ENCODE results near the gene COQ7.

Gene COQ7

GRCh38 chr16:19068237-19068815 lies 912 bp downstream of the COQ7 start:
- Histone ChIP-seq H3K4me2 (ENCODE audit: low read length) (peak overlapping the region; percentile 83), H3K4me3 (ENCODE audit: low read length) (peak overlapping the region; percentile 83), H3K9ac (ENCODE audit: low read depth, low read length) (peak overlapping the region; percentile 98), H3K36me3 (ENCODE audit: insufficient read depth, low read length) (peaks cover 1% of the 10 kb centered on the region), H3K27me3 (ENCODE audit: control insufficient read depth, insufficient read depth, low read length) (no peaks in the 10 kb centered on the region), H3K4me1 (ENCODE audit: control insufficient read depth, insufficient read depth, low read length) (peaks cover 8% of the 10 kb centered on the region), H3K9me3 (replicated peaks; ENCODE audit: low read length) (no peaks in the 10 kb centered on the region)

- peaks cover 14% of the 10 kb centered on the region for H3K36me3 ChIP-seq (ENCODE audit: insufficient read depth, low read length)
Measured at GRCh38 chr16:19071811-19072777, 4.7 kb downstream of the COQ7 start.

DNA sequence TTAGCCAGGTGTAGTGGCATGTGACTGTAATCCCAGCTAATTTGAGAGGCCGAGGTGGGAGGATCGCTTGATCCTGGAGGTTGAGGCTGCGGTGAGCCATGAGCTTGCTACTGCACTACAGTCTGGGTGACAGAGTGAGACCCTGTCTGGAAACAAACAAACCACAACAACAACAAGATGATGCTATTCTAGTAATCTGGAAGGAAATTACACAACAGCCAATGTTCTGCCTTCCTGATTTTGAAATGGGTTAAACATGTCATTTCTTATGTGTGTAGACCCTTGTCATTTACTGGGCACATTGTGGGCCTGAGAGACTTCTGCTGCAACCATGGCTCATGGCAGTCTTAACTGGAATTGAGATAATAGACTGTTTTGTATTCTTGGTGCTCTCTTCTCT lies 5.9 kb downstream of the COQ7 start:
- H3K36me3 ChIP-seq (ENCODE audit: insufficient read depth, low read length) = peaks cover 17% of the 10 kb centered on the region
- H3K9ac ChIP-seq (ENCODE audit: low read depth, low read length) = no peak overlapping the region
- no peaks in the 10 kb centered on the region for H3K27me3 ChIP-seq (ENCODE audit: control insufficient read depth, insufficient read depth, low read length)
- H3K9me3 ChIP-seq (replicated peaks; ENCODE audit: low read length) = no peaks in the 10 kb centered on the region
- no peak overlapping the region for H3K4me3 ChIP-seq (ENCODE audit: low read length)
- no peak overlapping the region for H3K4me2 ChIP-seq (ENCODE audit: low read length)
- peaks cover 8% of the 10 kb centered on the region for H3K4me1 ChIP-seq (ENCODE audit: control insufficient read depth, insufficient read depth, low read length)

More at GRCh38 chr16:19071811-19072777, 4.7 kb downstream of the COQ7 start:
- H3K4me2 ChIP-seq (ENCODE audit: low read length) = no peak overlapping the region
- H3K27me3 ChIP-seq (ENCODE audit: control insufficient read depth, insufficient read depth, low read length) = no peaks in the 10 kb centered on the region
- H3K9me3 ChIP-seq (replicated peaks; ENCODE audit: low read length) = no peaks in the 10 kb centered on the region
- H3K4me1 ChIP-seq (ENCODE audit: control insufficient read depth, insufficient read depth, low read length) = peaks cover 8% of the 10 kb centered on the region
- no peak overlapping the region for H3K9ac ChIP-seq (ENCODE audit: low read depth, low read length)
- H3K4me3 ChIP-seq (ENCODE audit: low read length) = no peak overlapping the region

GRCh38 chr16:19073863-19074262 lies 6.4 kb downstream of the COQ7 start:
- Histone ChIP-seq H3K4me2 (ENCODE audit: low read length) (no peak overlapping the region), H3K9ac (ENCODE audit: low read depth, low read length) (no peak overlapping the region), H3K4me3 (ENCODE audit: low read length) (no peak overlapping the region), H3K4me1 (ENCODE audit: control insufficient read depth, insufficient read depth, low read length) (peaks cover 3% of the 10 kb centered on the region), H3K27me3 (ENCODE audit: control insufficient read depth, insufficient read depth, low read length) (no peaks in the 10 kb centered on the region), H3K36me3 (ENCODE audit: insufficient read depth, low read length) (peaks cover 21% of the 10 kb centered on the region), H3K9me3 (replicated peaks; ENCODE audit: low read length) (no peaks in the 10 kb centered on the region)

DNA sequence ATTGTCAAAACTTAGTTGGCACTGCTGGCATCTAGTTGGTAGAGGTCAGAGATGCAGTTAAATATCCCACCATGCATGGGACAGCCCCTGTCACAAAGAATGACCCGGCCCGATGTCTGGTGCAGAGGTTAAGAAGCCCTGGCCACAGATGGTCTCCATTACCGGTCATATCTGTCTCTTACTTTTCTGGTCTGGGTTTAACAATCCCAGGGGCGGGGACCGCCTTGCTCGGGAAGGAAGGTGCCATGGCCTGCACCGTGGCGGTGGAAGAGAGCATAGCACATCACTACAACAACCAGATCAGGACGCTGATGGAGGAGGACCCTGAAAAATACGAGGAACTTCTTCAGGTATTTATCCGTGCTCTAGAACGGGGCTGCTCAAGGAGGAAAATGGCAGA lies 8.1 kb downstream of the COQ7 start:
- peaks cover 21% of the 10 kb centered on the region for H3K36me3 ChIP-seq (ENCODE audit: insufficient read depth, low read length)
- no peak overlapping the region for H3K4me3 ChIP-seq (ENCODE audit: low read length)
- no peak overlapping the region for H3K9ac ChIP-seq (ENCODE audit: low read depth, low read length)
- no peaks in the 10 kb centered on the region for H3K9me3 ChIP-seq (replicated peaks; ENCODE audit: low read length)
- no peak overlapping the region for H3K4me2 ChIP-seq (ENCODE audit: low read length)
- no peaks in the 10 kb centered on the region for H3K27me3 ChIP-seq (ENCODE audit: control insufficient read depth, insufficient read depth, low read length)
- H3K4me1 ChIP-seq (ENCODE audit: control insufficient read depth, insufficient read depth, low read length) = no peaks in the 10 kb centered on the region

DNA sequence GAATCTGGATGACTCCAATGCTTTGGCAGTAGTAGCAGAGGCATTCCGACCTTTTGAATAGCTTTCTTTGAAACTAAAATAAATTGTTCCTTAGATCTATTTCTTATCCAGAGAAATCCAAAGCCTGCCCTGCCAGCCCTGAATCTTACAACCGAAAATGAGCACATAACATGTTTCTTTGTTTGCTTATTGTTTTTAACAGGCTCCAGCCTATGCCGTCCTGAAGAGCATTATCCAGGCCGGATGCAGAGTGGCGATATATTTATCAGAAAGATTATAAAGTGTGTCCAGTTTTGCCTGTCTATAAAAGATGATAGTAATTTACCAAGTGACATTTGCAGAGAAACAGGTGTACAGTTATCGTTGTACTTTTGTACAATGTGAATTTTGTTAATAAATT lies 10.5 kb downstream of the COQ7 start:
- H3K4me1 ChIP-seq (ENCODE audit: control insufficient read depth, insufficient read depth, low read length) = no peaks in the 10 kb centered on the region
- no peak overlapping the region for H3K4me2 ChIP-seq (ENCODE audit: low read length)
- no peak overlapping the region for H3K9ac ChIP-seq (ENCODE audit: low read depth, low read length)
- H3K36me3 ChIP-seq (ENCODE audit: insufficient read depth, low read length) = peaks cover 21% of the 10 kb centered on the region
- H3K27me3 ChIP-seq (ENCODE audit: control insufficient read depth, insufficient read depth, low read length) = no peaks in the 10 kb centered on the region
- H3K4me3 ChIP-seq (ENCODE audit: low read length) = no peak overlapping the region
- no peaks in the 10 kb centered on the region for H3K9me3 ChIP-seq (replicated peaks; ENCODE audit: low read length)

DNA sequence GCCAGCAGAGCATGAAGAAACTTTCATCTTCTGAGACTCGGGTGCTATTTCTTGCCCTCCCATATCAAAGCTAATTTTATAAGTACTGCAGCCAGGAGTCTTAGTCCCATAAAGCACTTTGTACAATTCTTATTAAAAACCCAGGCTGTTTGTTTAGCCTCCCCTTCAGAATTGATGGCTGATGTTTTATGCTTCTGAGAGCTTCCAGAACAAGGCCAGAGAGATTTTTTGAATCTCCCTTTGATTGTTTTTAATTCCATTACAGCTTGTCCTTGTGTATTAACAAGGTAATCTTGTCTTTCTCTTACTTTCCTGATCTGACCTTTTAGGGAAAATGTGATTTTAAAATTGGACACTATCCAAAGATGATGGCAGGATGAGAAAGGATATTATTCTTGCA lies 16.3 kb downstream of the COQ7 start:
- Histone ChIP-seq H3K27me3 (ENCODE audit: control insufficient read depth, insufficient read depth, low read length) (no peaks in the 10 kb centered on the region), H3K4me3 (ENCODE audit: low read length) (no peak overlapping the region), H3K4me1 (ENCODE audit: control insufficient read depth, insufficient read depth, low read length) (peaks cover 10% of the 10 kb centered on the region), H3K36me3 (ENCODE audit: insufficient read depth, low read length) (peaks cover 3% of the 10 kb centered on the region), H3K9ac (ENCODE audit: low read depth, low read length) (no peak overlapping the region), H3K9me3 (replicated peaks; ENCODE audit: low read length) (no peaks in the 10 kb centered on the region), H3K4me2 (ENCODE audit: low read length) (no peak overlapping the region)

- H3K4me2 ChIP-seq (ENCODE audit: low read length) = no peak overlapping the region
- H3K9me3 ChIP-seq (replicated peaks; ENCODE audit: low read length) = no peaks in the 10 kb centered on the region
- no peaks in the 10 kb centered on the region for H3K27me3 ChIP-seq (ENCODE audit: control insufficient read depth, insufficient read depth, low read length)
- H3K9ac ChIP-seq (ENCODE audit: low read depth, low read length) = no peak overlapping the region
- H3K4me1 ChIP-seq (ENCODE audit: control insufficient read depth, insufficient read depth, low read length) = peaks cover 10% of the 10 kb centered on the region
- no peak overlapping the region for H3K4me3 ChIP-seq (ENCODE audit: low read length)
- H3K36me3 ChIP-seq (ENCODE audit: insufficient read depth, low read length) = no peaks in the 10 kb centered on the region
Measured at GRCh38 chr16:19084139-19084538, 16.7 kb downstream of the COQ7 start.

GRCh38 chr16:19084879-19085278 lies 17.5 kb downstream of the COQ7 start:
- H3K4me3 ChIP-seq (ENCODE audit: low read length) = no peak overlapping the region
- H3K9ac ChIP-seq (ENCODE audit: low read depth, low read length) = no peak overlapping the region
- H3K4me2 ChIP-seq (ENCODE audit: low read length) = no peak overlapping the region
- no peaks in the 10 kb centered on the region for H3K36me3 ChIP-seq (ENCODE audit: insufficient read depth, low read length)
- H3K4me1 ChIP-seq (ENCODE audit: control insufficient read depth, insufficient read depth, low read length) = peaks cover 10% of the 10 kb centered on the region
- H3K27me3 ChIP-seq (ENCODE audit: control insufficient read depth, insufficient read depth, low read length) = no peaks in the 10 kb centered on the region
- no peaks in the 10 kb centered on the region for H3K9me3 ChIP-seq (replicated peaks; ENCODE audit: low read length)

GRCh38 chr16:19085679-19086200 lies 18.3 kb downstream of the COQ7 start:
- H3K4me2 ChIP-seq (ENCODE audit: low read length) = peak overlapping the region; percentile 100
- H3K9ac ChIP-seq (ENCODE audit: low read depth, low read length) = peak overlapping the region; percentile 85
- H3K27me3 ChIP-seq (ENCODE audit: control insufficient read depth, insufficient read depth, low read length) = no peaks in the 10 kb centered on the region
- H3K9me3 ChIP-seq (replicated peaks; ENCODE audit: low read length) = no peaks in the 10 kb centered on the region
- no peaks in the 10 kb centered on the region for H3K36me3 ChIP-seq (ENCODE audit: insufficient read depth, low read length)
- H3K4me3 ChIP-seq (ENCODE audit: low read length) = peak overlapping the region; percentile 78
- H3K4me1 ChIP-seq (ENCODE audit: control insufficient read depth, insufficient read depth, low read length) = peaks cover 10% of the 10 kb centered on the region

DNA sequence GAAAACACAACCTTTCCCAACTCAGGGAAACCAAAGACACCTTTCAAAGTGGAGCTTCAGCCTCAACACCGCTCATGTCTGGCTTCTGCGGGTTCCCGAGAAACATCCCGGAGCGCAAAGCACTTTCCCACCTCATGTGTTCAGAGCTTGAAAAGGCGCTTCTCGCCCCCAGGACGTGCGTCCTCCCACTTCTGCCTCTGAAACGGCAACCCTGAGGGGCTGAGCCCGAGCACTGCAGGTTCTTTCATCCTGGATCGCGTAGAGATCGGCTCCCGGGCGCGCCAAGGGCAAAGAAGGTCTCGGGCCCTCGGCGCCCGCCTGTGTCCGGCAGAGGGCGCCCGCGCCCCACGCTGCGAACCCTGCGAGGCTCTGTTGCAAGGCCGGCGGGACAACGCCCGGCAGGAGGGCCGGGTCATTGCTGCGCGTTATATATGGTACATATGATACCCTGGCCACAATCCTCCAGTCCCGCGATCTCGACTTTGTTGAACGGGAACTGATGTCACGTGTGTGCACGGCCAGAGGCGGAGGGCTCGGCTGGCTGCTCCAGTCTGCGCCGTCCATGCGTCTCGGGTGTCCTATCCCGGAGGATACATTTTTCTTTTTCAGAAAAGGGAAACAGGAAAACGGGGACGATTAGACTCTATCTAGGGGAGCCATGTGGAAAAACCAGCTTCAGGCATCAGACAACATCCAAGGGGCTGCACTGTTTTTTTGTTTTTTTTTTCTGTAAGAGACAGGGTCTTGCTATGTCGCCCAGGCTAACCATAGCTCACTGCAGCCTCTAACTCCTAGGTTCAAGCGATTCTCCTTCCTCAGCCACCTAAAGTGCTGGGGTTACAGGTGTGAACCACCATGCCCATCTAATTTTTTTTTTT lies 19.1 kb downstream of the COQ7 start:
- H3K4me3 ChIP-seq (ENCODE audit: low read length) = peak overlapping the region; percentile 78
- no peaks in the 10 kb centered on the region for H3K27me3 ChIP-seq (ENCODE audit: control insufficient read depth, insufficient read depth, low read length)
- H3K4me2 ChIP-seq (ENCODE audit: low read length) = peak overlapping the region; percentile 100
- peak overlapping the region; percentile 85 for H3K9ac ChIP-seq (ENCODE audit: low read depth, low read length)
- peaks cover 12% of the 10 kb centered on the region for H3K4me1 ChIP-seq (ENCODE audit: control insufficient read depth, insufficient read depth, low read length)
- no peaks in the 10 kb centered on the region for H3K36me3 ChIP-seq (ENCODE audit: insufficient read depth, low read length)
- H3K9me3 ChIP-seq (replicated peaks; ENCODE audit: low read length) = no peaks in the 10 kb centered on the region

Measured in skeletal muscle satellite cell (primary cell).